Mesendoderm (in vitro differentiated cells): ENCODE data around the gene RPS6KA5.

Experiments used
- DNase-seq: peaks from one replicate; pipeline ENCODE4 v3.0.0; 2013
- H2AK5ac ChIP-seq: 2 replicates; pipeline ENCODE4 v1.6.1; 2013; ENCODE audit warnings: low read length, inconsistent platforms
- H2BK120ac ChIP-seq: 2 replicates; pipeline ENCODE4 v1.6.1; 2013; ENCODE audit warnings: low read depth, mild to moderate bottlenecking, low read length, moderate library complexity, mixed read lengths
- H2BK15ac ChIP-seq: replicated peaks from 2 replicates; pipeline ENCODE4 v1.6.1; 2013; ENCODE audit warnings: low read depth, mild to moderate bottlenecking, moderate library complexity
- H2BK5ac ChIP-seq: 2 replicates; pipeline ENCODE4 v1.6.1; 2013; ENCODE audit warnings: low read length, inconsistent platforms
- H3K18ac ChIP-seq: 2 replicates; pipeline ENCODE4 v1.6.1; 2013; ENCODE audit warnings: mild to moderate bottlenecking, low read length, mixed read lengths
- H3K23ac ChIP-seq: one replicate; pipeline ENCODE4 v1.6.1; 2013; ENCODE audit warnings: low read length
- H3K27ac ChIP-seq: 2 replicates; pipeline ENCODE4 v1.5.1; 2013; ENCODE audit warnings: low read depth, mild to moderate bottlenecking, inconsistent platforms, low read length, moderate library complexity
- H3K27me3 ChIP-seq: 2 replicates; pipeline ENCODE4 v1.6.1; 2013; ENCODE audit warnings: low read length, control low read depth, mild to moderate bottlenecking, inconsistent platforms; ENCODE audit not compliant: insufficient read depth, poor library complexity
- H3K36me3 ChIP-seq: 2 replicates; pipeline ENCODE4 v1.6.1; 2013; ENCODE audit warnings: low read length, inconsistent platforms; ENCODE audit not compliant: control insufficient read depth, insufficient read depth
- H3K4ac ChIP-seq: one replicate; pipeline ENCODE4 v1.6.1; 2013; ENCODE audit warnings: low read depth, mild to moderate bottlenecking, low read length, moderate library complexity
- H3K4me1 ChIP-seq: 2 replicates; pipeline ENCODE4 v1.6.1; 2013; ENCODE audit warnings: low read depth, low read length, inconsistent platforms; ENCODE audit not compliant: control insufficient read depth
- H3K4me2 ChIP-seq: 2 replicates; pipeline ENCODE4 v1.6.1; 2013; ENCODE audit warnings: low read length
- H3K4me3 ChIP-seq: 2 replicates; pipeline ENCODE4 v1.5.1; 2013; ENCODE audit warnings: mild to moderate bottlenecking, low read length
- H3K56ac ChIP-seq: one replicate; pipeline ENCODE4 v1.6.1; 2013; ENCODE audit warnings: low read length
- H3K79me1 ChIP-seq: 2 replicates; pipeline ENCODE4 v1.6.1; 2013; ENCODE audit warnings: low read length, inconsistent platforms
- H3K79me2 ChIP-seq: 2 replicates; pipeline ENCODE4 v1.6.1; 2013; ENCODE audit warnings: mild to moderate bottlenecking, low read length; ENCODE audit not compliant: control insufficient read depth, insufficient read depth
- H3K9ac ChIP-seq: 2 replicates; pipeline ENCODE4 v1.6.1; 2013; ENCODE audit warnings: low read length, inconsistent platforms
- H4K5ac ChIP-seq: one replicate; pipeline ENCODE4 v1.6.1; 2013; ENCODE audit warnings: low read length
- H4K8ac ChIP-seq: one replicate; pipeline ENCODE4 v1.6.1; 2013; ENCODE audit warnings: low read depth, mild to moderate bottlenecking, control low read depth, low read length, moderate library complexity
- WGBS: extraction: QIAGEN DNeasy Blood & Tissue Kit; methylation state at CpG from one replicate; pipeline ENCODE4 v1.1.7; 2013; ENCODE audit warnings: low lambda C conversion rate, missing lambda C conversion rate; ENCODE audit not compliant: insufficient coverage; ENCODE audit errors: extremely low coverage; 5-methylcytosine and 5-hydroxymethylcytosine counted together

RPS6KA5 gene

DNA sequence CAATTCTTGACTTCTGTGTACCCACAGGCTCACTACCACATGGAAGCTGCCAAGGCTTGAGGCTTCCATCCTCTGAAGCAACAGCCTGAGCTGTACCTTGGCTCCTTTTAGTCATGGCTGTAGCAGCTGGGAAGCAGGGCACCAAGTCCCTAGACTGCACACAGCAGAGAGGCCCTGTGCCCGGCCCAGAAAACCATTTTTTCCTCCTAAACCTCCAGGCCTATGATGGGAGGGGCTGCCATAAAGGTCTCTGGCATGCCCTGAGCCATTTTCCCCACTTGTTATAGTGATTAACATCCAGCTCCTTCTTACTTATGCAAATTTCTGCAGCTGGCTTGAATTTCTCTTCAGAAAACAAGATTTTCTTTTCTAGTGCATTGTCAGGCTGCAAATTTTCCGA, 121.8 kb downstream of the RPS6KA5 start:
- Histone ChIP-seq H3K27me3 (no peaks in the 10 kb centered on the region), H4K5ac (no peak overlapping the region), H3K18ac (no peak overlapping the region), H2AK5ac (no peak overlapping the region), H3K79me2 (no peaks in the 10 kb centered on the region), H3K4me3 (no peak overlapping the region), H3K56ac (no peak overlapping the region), H4K8ac (no peak overlapping the region), H3K79me1 (no peaks in the 10 kb centered on the region), H3K9ac (no peak overlapping the region), H3K23ac (no peak overlapping the region), H2BK120ac (no peak overlapping the region), H3K4me1 (no peaks in the 10 kb centered on the region), H2BK5ac (no peak overlapping the region), H2BK15ac (no peak overlapping the region), H3K27ac (no peak overlapping the region), H3K36me3 (no peaks in the 10 kb centered on the region), H3K4ac (no peak overlapping the region), H3K4me2 (no peak overlapping the region)
- no CpG with 5 or more reads among the region's 2 CpGs for WGBS
- DNase-seq, result no peak

DNA sequence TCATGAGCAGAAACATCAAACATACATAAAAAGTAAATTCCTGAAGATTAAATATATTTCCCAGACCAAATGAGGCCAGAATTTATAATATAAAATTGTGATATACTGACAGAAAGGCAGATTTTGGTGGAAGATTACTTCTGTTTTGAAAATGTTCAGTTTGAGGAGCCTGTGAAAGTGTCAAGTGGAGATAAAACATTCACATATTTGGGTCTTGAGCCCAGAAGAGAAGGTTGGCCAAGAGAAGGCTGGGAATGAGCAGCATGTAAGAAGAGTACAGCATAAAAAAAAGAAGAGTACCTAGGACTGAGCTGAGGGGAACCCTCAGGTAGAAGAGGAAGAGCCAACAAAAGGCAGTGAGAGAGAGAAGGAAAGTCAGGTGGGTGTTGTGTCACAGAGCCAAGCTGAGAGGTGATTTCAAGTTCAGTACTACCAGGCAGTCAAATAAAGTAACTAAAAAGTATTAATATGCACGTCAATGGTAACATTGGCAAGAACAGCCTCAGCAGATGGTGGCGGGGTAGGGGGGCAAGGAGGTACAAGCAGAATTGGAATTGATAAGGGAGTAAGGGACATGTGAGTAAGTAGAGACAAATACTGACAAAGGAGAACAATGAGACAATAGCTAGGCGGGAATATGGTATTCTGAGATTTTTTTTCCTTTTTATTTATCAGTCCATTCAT, 123.5 kb downstream of the RPS6KA5 start:
- no peak overlapping the region for H3K9ac ChIP-seq
- H3K56ac ChIP-seq, result no peak overlapping the region
- H3K4me3 ChIP-seq, result no peak overlapping the region
- H2BK15ac ChIP-seq, result no peak overlapping the region
- no peak overlapping the region for H4K5ac ChIP-seq
- H3K4ac ChIP-seq, result no peak overlapping the region
- no peak overlapping the region for H2AK5ac ChIP-seq
- no peaks in the 10 kb centered on the region for H3K79me2 ChIP-seq
- H3K18ac ChIP-seq, result no peak overlapping the region
- H3K36me3 ChIP-seq, result no peaks in the 10 kb centered on the region
- no peaks in the 10 kb centered on the region for H3K4me1 ChIP-seq
- no peaks in the 10 kb centered on the region for H3K27me3 ChIP-seq
- no peak overlapping the region for H3K4me2 ChIP-seq
- no peak for DNase-seq
- WGBS, result no CpG with 5 or more reads among the region's 3 CpGs
- H4K8ac ChIP-seq, result no peak overlapping the region
- H2BK5ac ChIP-seq, result no peak overlapping the region
- no peak overlapping the region for H3K23ac ChIP-seq
- no peaks in the 10 kb centered on the region for H3K79me1 ChIP-seq
- no peak overlapping the region for H2BK120ac ChIP-seq
- H3K27ac ChIP-seq, result no peak overlapping the region

DNA sequence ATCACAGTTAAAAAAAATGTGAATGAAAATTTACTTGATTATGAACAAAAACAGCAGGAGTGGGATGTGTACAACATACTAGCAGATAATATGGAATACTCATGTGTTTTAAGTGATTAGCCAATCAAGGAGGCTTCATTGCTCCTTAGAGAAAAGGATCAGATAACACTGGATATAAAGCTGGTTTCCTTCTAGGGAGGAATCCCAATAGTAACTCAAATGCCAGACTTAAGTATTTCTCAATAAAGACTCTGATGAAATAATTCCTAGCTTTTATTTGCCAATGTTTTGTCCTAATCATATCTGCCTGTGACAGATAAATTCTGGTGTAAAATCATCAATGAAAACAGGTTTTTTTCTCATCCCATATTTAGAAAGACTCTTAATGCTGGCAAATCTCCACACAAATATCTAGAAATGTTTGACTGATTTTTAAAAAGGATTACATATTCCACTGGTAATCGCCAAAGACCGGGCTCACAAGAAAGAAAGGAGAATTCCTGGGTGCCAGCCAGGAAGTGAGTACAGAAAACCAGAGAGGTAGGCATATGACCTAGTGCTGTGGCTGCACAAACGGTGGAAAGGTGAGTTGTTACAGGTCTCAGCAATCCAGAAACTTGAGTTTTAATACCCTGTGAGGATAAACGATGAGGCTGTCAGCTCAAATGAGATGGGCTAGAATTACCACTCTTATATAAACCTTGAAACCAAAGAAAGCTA, 135.7 kb downstream of the RPS6KA5 start:
- Histone ChIP-seq H3K23ac (no peak overlapping the region), H3K9ac (no peak overlapping the region), H3K4me1 (no peaks in the 10 kb centered on the region), H3K18ac (no peak overlapping the region), H4K5ac (no peak overlapping the region), H3K27me3 (no peaks in the 10 kb centered on the region), H3K79me1 (no peaks in the 10 kb centered on the region), H3K36me3 (no peaks in the 10 kb centered on the region), H3K56ac (no peak overlapping the region), H2AK5ac (no peak overlapping the region), H2BK15ac (no peak overlapping the region), H3K4me2 (no peak overlapping the region), H2BK5ac (no peak overlapping the region), H3K4me3 (no peak overlapping the region), H2BK120ac (no peak overlapping the region), H3K4ac (no peak overlapping the region), H4K8ac (no peak overlapping the region), H3K79me2 (no peaks in the 10 kb centered on the region), H3K27ac (no peak overlapping the region)
- DNase-seq, result no peak
- no CpG with 5 or more reads among the region's 4 CpGs for WGBS

DNA sequence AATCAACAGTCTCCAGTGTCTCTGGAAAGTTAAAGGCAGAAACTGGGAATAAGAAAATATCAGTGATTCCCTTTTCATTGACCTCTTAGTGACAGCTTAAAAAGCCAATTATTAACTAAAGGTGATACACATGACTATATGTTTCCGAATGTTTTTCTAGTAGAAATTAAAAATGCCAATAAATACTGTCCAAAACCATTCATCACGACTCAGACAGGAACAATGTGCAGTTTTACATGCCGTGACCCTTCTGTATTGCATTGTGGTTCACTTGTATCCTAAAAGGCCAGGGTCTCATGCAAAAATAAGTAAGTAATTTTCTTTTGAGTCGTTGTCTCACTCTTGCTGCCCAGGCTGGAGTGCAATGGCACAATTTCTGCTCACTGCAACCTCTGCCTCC, 138.3 kb downstream of the RPS6KA5 start:
- no peak overlapping the region for H3K18ac ChIP-seq
- no peak overlapping the region for H3K23ac ChIP-seq
- no peak overlapping the region for H3K4ac ChIP-seq
- no peak overlapping the region for H2BK5ac ChIP-seq
- H2AK5ac ChIP-seq, result no peak overlapping the region
- H3K4me3 ChIP-seq, result no peak overlapping the region
- no peaks in the 10 kb centered on the region for H3K36me3 ChIP-seq
- WGBS, result no CpG with 5 or more reads among the region's 4 CpGs
- H3K4me1 ChIP-seq, result no peaks in the 10 kb centered on the region
- no peaks in the 10 kb centered on the region for H3K79me1 ChIP-seq
- no peak overlapping the region for H3K56ac ChIP-seq
- no peak overlapping the region for H3K4me2 ChIP-seq
- DNase-seq, result no peak
- H3K27me3 ChIP-seq, result no peaks in the 10 kb centered on the region
- H4K5ac ChIP-seq, result no peak overlapping the region
- no peak overlapping the region for H2BK120ac ChIP-seq
- H3K79me2 ChIP-seq, result no peaks in the 10 kb centered on the region
- no peak overlapping the region for H3K27ac ChIP-seq
- H2BK15ac ChIP-seq, result no peak overlapping the region
- H4K8ac ChIP-seq, result no peak overlapping the region
- no peak overlapping the region for H3K9ac ChIP-seq

DNA sequence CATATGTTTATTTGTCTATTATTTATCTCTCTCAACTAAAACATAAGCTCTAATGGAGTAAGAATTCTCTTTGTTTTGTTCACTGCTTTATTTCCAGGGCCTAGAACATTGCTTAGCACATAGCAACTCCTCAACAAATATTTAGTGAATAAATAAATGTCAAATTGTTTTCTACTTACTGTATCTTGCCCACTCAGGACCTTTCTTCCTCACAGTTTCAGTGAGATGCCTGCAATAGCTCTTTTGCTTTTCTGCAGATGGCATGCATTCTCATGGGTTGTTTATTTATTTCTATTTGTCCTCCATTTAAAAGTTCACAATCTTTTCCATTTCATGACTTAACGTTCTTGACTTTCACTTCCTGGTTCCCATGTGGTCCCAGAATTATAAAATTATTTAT, 149.3 kb downstream of the RPS6KA5 start:
- no peak overlapping the region for H3K9ac ChIP-seq
- H3K4ac ChIP-seq, result no peak overlapping the region
- no peaks in the 10 kb centered on the region for H3K27me3 ChIP-seq
- no peaks in the 10 kb centered on the region for H3K79me1 ChIP-seq
- H3K36me3 ChIP-seq, result no peaks in the 10 kb centered on the region
- no peak overlapping the region for H3K18ac ChIP-seq
- no peak overlapping the region for H2BK15ac ChIP-seq
- no peak overlapping the region for H3K4me3 ChIP-seq
- H3K56ac ChIP-seq, result no peak overlapping the region
- H4K8ac ChIP-seq, result no peak overlapping the region
- no peak overlapping the region for H2BK5ac ChIP-seq
- no peaks in the 10 kb centered on the region for H3K79me2 ChIP-seq
- no CpG with 5 or more reads among the region's 1 CpG for WGBS
- no peak for DNase-seq
- H4K5ac ChIP-seq, result no peak overlapping the region
- H2AK5ac ChIP-seq, result no peak overlapping the region
- no peak overlapping the region for H3K27ac ChIP-seq
- H3K23ac ChIP-seq, result no peak overlapping the region
- H3K4me2 ChIP-seq, result no peak overlapping the region
- no peaks in the 10 kb centered on the region for H3K4me1 ChIP-seq
- no peak overlapping the region for H2BK120ac ChIP-seq
